GM12892 (cell line): ENCODE measurements around the gene SLC35B2.

Experiments
- DNase-seq: peaks from one replicate; pipeline ENCODE4 v3.0.0; 2011; ENCODE audit not compliant: insufficient read length
- FAIRE-seq: peaks from 2 replicates; lab custom pipeline; 2011; peaks lifted over from hg19 to GRCh38; lab: Jason Lieb, UNC
- POLR2A ChIP-seq: IDR thresholded peaks from 2 replicates; pipeline ENCODE4 v1.6.1; 2011; ENCODE audit warnings: low read depth, low read length, control low read depth
- POLR2AphosphoS5 ChIP-seq: IDR thresholded peaks from 2 replicates; pipeline ENCODE4 v1.6.1; 2011; ENCODE audit warnings: low read depth, low read length, control low read depth
- TAF1 ChIP-seq: IDR thresholded peaks from 2 replicates; pipeline ENCODE4 v1.6.1; 2011; ENCODE audit warnings: low read depth, mild to moderate bottlenecking, control low read depth, low read length, borderline replicate concordance

The SLC35B2 gene

GRCh38 chr6:44256775-44257024, 628 bp downstream of the SLC35B2 start:
- no peak for TF ChIP-seq TAF1
- no peak for TF ChIP-seq POLR2AphosphoS5
- no peak for TF ChIP-seq POLR2A
- no peak for DNase-seq
- peak; percentile 60 for FAIRE-seq

GRCh38 chr6:44255871-44256774, 1.2 kb downstream of the SLC35B2 start:
- DNase-seq: no peak
- TF ChIP-seq POLR2AphosphoS5: 0 out of 2 replicates have a peak, but pooled peaks have one; percentile 14
- TF ChIP-seq POLR2A: no peak
- no peak for TF ChIP-seq TAF1
- FAIRE-seq: no peak

- no peak for TF ChIP-seq TAF1
- peak; percentile 84 for TF ChIP-seq POLR2AphosphoS5
- peak; percentile 71 for TF ChIP-seq POLR2A
- DNase-seq (no peak), FAIRE-seq (no peak)
Observed at GRCh38 chr6:44255105-44255808, 2.1 kb downstream of the SLC35B2 start.

GRCh38 chr6:44254191-44255104, 2.9 kb downstream of the SLC35B2 start:
- peak; percentile 53 for TF ChIP-seq POLR2A
- TF ChIP-seq POLR2AphosphoS5: peak; percentile 85
- no peak for TF ChIP-seq TAF1
- FAIRE-seq: no peak
- no peak for DNase-seq

GRCh38 chr6:44253307-44254101, 3.8 kb downstream of the SLC35B2 start:
- TF ChIP-seq TAF1 (no peak), POLR2A (no peak; the same call in 1 of the 2 replicates), POLR2AphosphoS5 (no peak)
- DNase-seq (no peak), FAIRE-seq (no peak)

GRCh38 chr6:44251576-44252524, 5.5 kb downstream of the SLC35B2 start:
- no peak for DNase-seq
- FAIRE-seq: no peak
- TF ChIP-seq TAF1 (no peak), POLR2A (0 out of 2 replicates have a peak, but pooled peaks have one; percentile 28), POLR2AphosphoS5 (0 out of 2 replicates have a peak, but pooled peaks have one; percentile 57)

- TF ChIP-seq TAF1: no peak
- peak; percentile 53; the same call in 1 of the 2 replicates for TF ChIP-seq POLR2AphosphoS5
- peak; percentile 55; the same call in 1 of the 2 replicates for TF ChIP-seq POLR2A
- FAIRE-seq: no peak
- no peak for DNase-seq
Observed at GRCh38 chr6:44250718-44251123, 6.6 kb downstream of the SLC35B2 start.

DNA sequence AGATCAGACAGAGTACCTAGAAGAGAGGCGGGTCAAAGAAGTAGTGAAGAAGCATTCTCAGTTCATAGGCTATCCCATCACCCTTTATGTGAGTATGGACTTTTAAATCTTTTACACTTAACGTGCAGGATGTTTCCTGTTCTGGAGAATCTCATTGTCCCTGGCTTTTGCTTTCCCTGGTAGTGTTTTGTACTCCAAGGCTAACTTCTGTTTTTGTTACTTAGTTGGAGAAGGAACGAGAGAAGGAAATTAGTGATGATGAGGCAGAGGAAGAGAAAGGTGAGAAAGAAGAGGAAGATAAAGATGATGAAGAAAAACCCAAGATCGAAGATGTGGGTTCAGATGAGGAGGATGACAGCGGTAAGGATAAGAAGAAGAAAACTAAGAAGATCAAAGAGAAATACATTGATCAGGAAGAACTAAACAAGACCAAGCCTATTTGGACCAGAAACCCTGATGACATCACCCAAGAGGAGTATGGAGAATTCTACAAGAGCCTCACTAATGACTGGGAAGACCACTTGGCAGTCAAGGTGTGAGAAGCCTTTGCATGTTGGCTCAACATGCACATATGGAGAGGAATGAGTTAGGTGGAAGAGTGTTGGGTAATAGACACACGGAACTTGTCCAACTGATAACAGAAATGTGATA, 7.1 kb downstream of the SLC35B2 start:
- FAIRE-seq (no peak), DNase-seq (no peak)
- no peak for TF ChIP-seq TAF1
- no peak for TF ChIP-seq POLR2AphosphoS5
- no peak for TF ChIP-seq POLR2A

DNA sequence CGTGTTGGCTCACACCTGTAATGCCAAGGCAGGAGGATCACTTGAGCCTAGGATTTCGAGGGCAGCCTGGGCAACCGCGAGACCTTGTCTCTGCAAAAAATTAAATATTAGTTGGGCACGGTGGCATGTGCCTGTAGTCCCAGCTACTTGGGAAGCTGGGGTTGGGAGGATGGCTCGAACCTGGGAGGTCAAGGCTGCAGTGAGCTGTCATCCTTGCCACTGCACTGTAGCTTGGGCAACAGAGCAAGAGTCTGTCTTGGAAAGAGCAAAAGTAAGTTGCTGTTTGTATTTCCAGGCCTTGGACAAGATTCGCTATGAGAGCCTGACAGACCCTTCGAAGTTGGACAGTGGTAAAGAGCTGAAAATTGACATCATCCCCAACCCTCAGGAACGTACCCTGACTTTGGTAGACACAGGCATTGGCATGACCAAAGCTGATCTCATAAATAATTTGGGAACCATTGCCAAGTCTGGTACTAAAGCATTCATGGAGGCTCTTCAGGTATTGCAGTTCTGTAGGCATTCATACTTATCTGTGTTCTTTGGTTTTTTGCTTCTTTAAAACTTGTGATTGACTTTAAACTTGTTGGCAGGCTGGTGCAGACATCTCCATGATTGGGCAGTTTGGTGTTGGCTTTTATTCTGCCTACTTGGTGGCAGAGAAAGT, 8.1 kb downstream of the SLC35B2 start:
- FAIRE-seq: no peak
- DNase-seq: no peak
- TF ChIP-seq POLR2AphosphoS5: no peak; the same call in 1 of the 2 replicates
- TF ChIP-seq TAF1: no peak
- TF ChIP-seq POLR2A: peak; percentile 52; the same call in 1 of the 2 replicates

GRCh38 chr6:44248579-44248978, 8.7 kb downstream of the SLC35B2 start:
- DNase-seq: no peak
- TF ChIP-seq POLR2AphosphoS5: no peak
- no peak for TF ChIP-seq TAF1
- TF ChIP-seq POLR2A: no peak
- no peak for FAIRE-seq
